Measurements from ENCODE around the gene NFIB. TPM values are rescaled to one million over a fixed set of nuclear protein-coding genes. Genes with fewer than 3 reads are reported as not detected.

Gene NFIB
- total and polyA plus RNA-seq, 2 of the 4 experiments (the other 2 are of a cell fraction), result 1.4 to 2.0 TPM

GRCh38 chr9:14346231-14346791, 32.4 kb upstream of the NFIB start:
- Histone ChIP-seq H3K27ac (ENCODE audit: insufficient read depth, low read length) (no peak overlapping the region), H3K9me3 (ENCODE audit: control insufficient read depth, insufficient read depth, low read length) (peaks cover 8% of the 10 kb centered on the region; the same call in 1 of the 2 replicates), H3K18ac (ENCODE audit: low read depth, low read length) (no peak overlapping the region), H3K4me3 (ENCODE audit: insufficient read depth, low read depth, low read length) (no peak overlapping the region), H2AK9ac (replicated peaks; ENCODE audit: low read depth, low read length, poor library complexity) (no peak overlapping the region), H4K8ac (ENCODE audit: low read depth in 2 of 2, low read length in 2 of 2) (no peak overlapping the region), H3K4ac (ENCODE audit: low read depth, low read length) (no peak overlapping the region), H3K4me2 (ENCODE audit: low read depth, low read length) (no peak overlapping the region), H2AK5ac (ENCODE audit: low read depth, low read length) (no peak overlapping the region), H4K5ac (ENCODE audit: low read depth, low read length) (no peak overlapping the region), H3K27me3 (ENCODE audit: control insufficient read depth, insufficient read depth, low read length) (peaks cover 97% of the 10 kb centered on the region), H4K91ac (ENCODE audit: insufficient read depth, low read depth, low read length) (no peak overlapping the region), H3K4me1 (ENCODE audit: control insufficient read depth, insufficient read depth, low read length) (peaks cover 2% of the 10 kb centered on the region; the same call in 1 of the 2 replicates), H3K14ac (replicated peaks; ENCODE audit: low read depth, low read length) (no peak overlapping the region), H2AFZ (replicated peaks; ENCODE audit: low read length, poor library complexity) (no peak overlapping the region), H2BK20ac (ENCODE audit: low read depth, low read length) (no peak overlapping the region), H3K9ac (ENCODE audit: low read depth, low read length) (no peak overlapping the region), H3K79me1 (ENCODE audit: low read depth in 1 of 2, low read length in 2 of 2) (no peaks in the 10 kb centered on the region), H3K23ac (ENCODE audit: low read depth, low read length) (no peak overlapping the region), H2BK15ac (ENCODE audit: low read depth, low read length) (no peak overlapping the region), H3K9me1 (ENCODE audit: insufficient read depth, low read length) (no peaks in the 10 kb centered on the region), H4K20me1 (ENCODE audit: insufficient read depth, low read length) (peaks cover 11% of the 10 kb centered on the region; the same call in 1 of the 2 replicates), H2BK5ac (ENCODE audit: low read depth, low read length, poor library complexity, severe bottlenecking) (no peak overlapping the region), H3K56ac (ENCODE audit: extremely low read depth, insufficient read depth, low read length) (no peak overlapping the region), H2BK120ac (ENCODE audit: low read depth, low read length) (no peak overlapping the region), H3K36me3 (ENCODE audit: control insufficient read depth, insufficient read depth, low read length) (no peaks in the 10 kb centered on the region)
- TF ChIP-seq MXI1 (IDR thresholded peaks at IDR 0.05; ENCODE audit: borderline replicate concordance, low read depth, low read length) (no peak), RAD21 (IDR thresholded peaks at IDR 0.05; ENCODE audit: low read length) (no peak), RCOR1 (IDR thresholded peaks at IDR 0.05; ENCODE audit: insufficient replicate concordance, low read length) (no peak), NFE2L2 (IDR thresholded peaks at IDR 0.05; ENCODE audit: low read depth, low read length) (no peak), POLR2A (IDR thresholded peaks at IDR 0.05; ENCODE audit: low read depth, low read length) (no peak), USF2 (IDR thresholded peaks at IDR 0.05; ENCODE audit: low read depth, low read length) (no peak), FOS (IDR thresholded peaks at IDR 0.05; ENCODE audit: low read depth, low read length) (no peak), RFX5 (IDR thresholded peaks at IDR 0.05; ENCODE audit: low read depth, low read length) (no peak), BHLHE40 (IDR thresholded peaks at IDR 0.05; ENCODE audit: low read depth, low read length) (no peak), CTCF (conservative IDR thresholded peaks at IDR 0.05; ENCODE audit: low read depth, low read length) (no peak), MAFK (IDR thresholded peaks at IDR 0.05; ENCODE audit: low read depth, low read length) (no peak), CHD1 (IDR thresholded peaks at IDR 0.05; ENCODE audit: low read depth, low read length) (no peak), SMC3 (IDR thresholded peaks at IDR 0.05; ENCODE audit: low read depth, low read length) (no peak), ELK1 (IDR thresholded peaks at IDR 0.05; ENCODE audit: borderline replicate concordance, low read depth, low read length) (no peak), CEBPB (IDR thresholded peaks at IDR 0.05; ENCODE audit: low read depth, low read length) (no peak), MAZ (IDR thresholded peaks at IDR 0.05; ENCODE audit: borderline replicate concordance, low read depth, low read length) (no peak)
- BruUV-seq (replicated peaks), result no TSS peak
- ATAC-seq (ENCODE audit: low read depth), result no peak
- intact Hi-C loops (cut with micrococcal nuclease), result no loop called here
- in situ Hi-C loops (cut with MboI; ENCODE audit: low sequenced_read_pairs), result no loop called here
- 3% methylated on average over 8 of the region's 35 CpGs; no CpG with 5 or more reads in 1 of the 2 experiments for WGBS, 2 experiments (ENCODE audit: extremely low coverage in 2 of 2, insufficient read length in 1 of 2)
- dilution Hi-C loops (cut with HindIII; ENCODE audit: low sequenced_read_pairs, unreplicated experiment), result no loop called here
- DNase-seq, result no peak
- ChIA-PET POLR2A (ENCODE audit: unreplicated experiment) (no interaction called here), CTCF (no interaction called here)
